Astrocyte of the cerebellum (primary cell): ENCODE data around the gene LILRA2.

Experiments used
- DNase-seq: peaks from one replicate; pipeline ENCODE4 v3.0.0-alpha.2; 2011; ENCODE audit warnings: low read depth
- H3K4me3 ChIP-seq: 2 replicates; pipeline ENCODE4 v1.5.1; 2011; ENCODE audit warnings: mild to moderate bottlenecking, low read depth, low read length, moderate library complexity
- CTCF ChIP-seq: IDR thresholded peaks from 2 replicates; pipeline ENCODE4 v1.5.1; 2012; ENCODE audit warnings: low read length, low read depth, moderate library complexity, mild to moderate bottlenecking; ENCODE audit errors: missing control alignments
- in situ Hi-C: cut with HindIII; loops from 2 replicates; pipeline ENCODE4 v1.10.0; 2017; ENCODE audit warnings: low sequenced_read_pairs

Gene LILRA2

GRCh38 chr19:54608792-54609191, 35.2 kb downstream of the LILRA2 start:
- DNase-seq = no peak
- TF ChIP-seq CTCF = no peak
- in situ Hi-C loops = no loop called here
- H3K4me3 ChIP-seq = no peak overlapping the region

GRCh38 chr19:54609356-54609791, 35.8 kb downstream of the LILRA2 start:
- H3K4me3 ChIP-seq = no peak overlapping the region
- DNase-seq = no peak
- in situ Hi-C loops = no loop called here
- no peak for TF ChIP-seq CTCF

GRCh38 chr19:54612428-54612827, 38.8 kb downstream of the LILRA2 start:
- H3K4me3 ChIP-seq = no peak overlapping the region
- DNase-seq = no peak
- TF ChIP-seq CTCF = no peak
- in situ Hi-C loops = no loop called here

GRCh38 chr19:54614726-54615125, 41.1 kb downstream of the LILRA2 start:
- no peak for TF ChIP-seq CTCF
- no peak for DNase-seq
- in situ Hi-C loops = no loop called here
- no peak overlapping the region for H3K4me3 ChIP-seq

- no peak overlapping the region for H3K4me3 ChIP-seq
- in situ Hi-C loops = no loop called here
- DNase-seq = no peak
- TF ChIP-seq CTCF = no peak
These were observed 42.5 kb downstream of the LILRA2 start for GRCh38 chr19:54616057-54616456.

- no peak overlapping the region for H3K4me3 ChIP-seq
- TF ChIP-seq CTCF = no peak
- in situ Hi-C loops = no loop called here
- DNase-seq = no peak
These were observed 43.4 kb downstream of the LILRA2 start for GRCh38 chr19:54616821-54617560.
